NCI-H2107 (cell line): ENCODE results near the gene RFTN2.
"Not testable (repeated sequence)": the region's sequence is repeated elsewhere in the genome, so short reads cannot be mapped to it uniquely, and the experiment has no call there.

Source experiments
- DNase-seq: peaks from one replicate; lab custom pipeline; 2025; lab: John Stamatoyannopoulos, UW

The RFTN2 gene

GRCh38 chr2:197604117-197604860 lies 71.1 kb downstream of the RFTN2 start:
- no peak for DNase-seq

DNA sequence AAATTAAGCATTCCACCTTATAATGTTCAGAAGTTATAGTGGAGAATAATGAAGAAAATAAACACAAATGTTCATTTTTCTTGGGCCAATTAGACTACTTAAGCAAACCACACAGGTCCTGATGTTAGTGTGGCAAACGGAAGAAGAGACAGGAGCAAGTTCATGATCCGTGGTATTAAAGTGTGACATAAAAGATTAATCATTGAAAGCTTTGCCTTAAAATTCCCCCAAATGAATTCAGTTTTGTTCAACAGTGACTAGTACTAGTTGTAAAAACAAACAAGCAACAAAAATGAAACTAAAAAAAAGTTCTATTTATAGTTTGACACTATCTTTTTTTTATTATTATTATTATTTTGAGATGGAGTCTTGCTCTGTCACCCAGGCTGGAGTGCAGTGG lies 73.7 kb downstream of the RFTN2 start:
- no peak for DNase-seq

DNA sequence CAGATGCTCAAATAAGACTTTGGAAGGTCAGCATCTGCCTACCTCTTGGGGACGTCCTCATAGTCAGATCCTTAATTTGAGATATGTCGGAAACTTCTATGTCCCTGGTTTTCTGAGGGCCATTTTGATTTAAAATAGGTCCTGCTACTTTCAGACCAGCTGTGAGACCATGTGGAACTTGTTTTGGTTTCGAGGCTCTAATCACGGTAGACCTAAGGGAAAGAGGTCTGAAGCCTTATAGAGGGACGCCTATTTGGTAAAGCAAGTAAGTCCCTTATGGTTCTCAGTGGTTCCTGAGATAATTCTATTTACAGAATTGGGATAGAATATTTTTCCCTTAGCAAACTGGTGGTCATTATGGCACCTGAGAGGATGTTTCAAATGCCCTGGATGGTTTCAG lies 75.1 kb downstream of the RFTN2 start:
- no peak for DNase-seq

- peak; percentile 24 for DNase-seq
These were observed 76.0 kb downstream of the RFTN2 start for GRCh38 chr2:197599285-197599965.

- DNase-seq, result no peak
These were observed 76.9 kb downstream of the RFTN2 start for GRCh38 chr2:197598450-197598849.

DNA sequence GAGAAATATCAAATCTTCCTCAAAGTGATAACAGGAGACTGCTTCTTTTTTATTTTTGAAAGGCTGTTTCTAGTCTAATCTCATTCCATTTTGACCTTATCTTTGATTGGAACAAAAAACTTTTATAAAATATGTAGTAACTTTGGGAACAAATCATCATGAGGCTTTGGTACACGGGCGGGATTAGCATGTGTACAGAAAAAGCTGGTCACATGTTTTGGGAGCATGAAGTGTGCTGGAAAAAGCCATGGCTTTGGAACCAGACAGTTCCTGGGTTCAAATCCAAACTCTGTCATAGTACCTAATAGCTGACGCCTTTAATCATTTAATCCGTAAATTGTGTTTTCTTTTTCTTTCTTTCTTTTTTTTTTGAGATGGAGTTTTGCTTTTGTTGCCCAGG lies 78.2 kb downstream of the RFTN2 start:
- no peak for DNase-seq

- no peak for DNase-seq
These were observed 78.6 kb downstream of the RFTN2 start for GRCh38 chr2:197596766-197597165.

DNA sequence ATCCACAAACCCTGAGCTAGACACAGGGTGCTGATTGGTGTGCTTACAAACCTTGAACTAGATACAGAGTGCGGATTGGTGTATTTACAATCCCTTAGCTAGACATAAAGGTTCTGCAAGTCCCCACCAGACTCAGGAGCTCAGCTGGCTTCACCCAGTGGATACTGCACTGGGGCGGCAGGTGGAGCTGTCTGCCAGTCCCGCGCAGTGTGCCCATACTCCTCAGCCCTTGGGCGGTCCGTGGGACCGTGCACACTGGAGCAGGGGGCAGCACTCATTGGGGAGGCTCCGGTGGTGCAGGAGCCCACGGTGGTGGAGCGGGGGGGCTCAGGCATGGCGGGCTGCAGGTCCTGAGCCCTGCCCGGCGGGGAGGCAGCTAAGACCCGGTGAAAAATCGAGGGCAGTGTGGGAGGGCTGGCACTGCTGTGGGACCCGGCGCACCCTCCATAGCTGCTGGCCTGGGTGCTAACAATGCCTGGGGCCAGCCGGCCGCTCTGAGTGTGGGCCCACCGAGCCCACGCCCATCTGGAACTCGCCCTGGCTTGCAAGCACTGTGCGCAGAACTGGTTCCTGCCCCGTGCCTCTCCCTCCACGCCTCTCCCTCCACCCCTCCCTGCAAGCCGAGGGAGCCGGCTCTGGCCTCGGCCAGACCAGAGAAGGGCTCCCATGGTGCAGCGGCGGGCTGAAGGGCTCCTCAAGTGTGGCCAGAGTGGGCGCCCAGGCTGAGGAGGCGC lies 83.9 kb downstream of the RFTN2 start:
- no peak for DNase-seq

DNA sequence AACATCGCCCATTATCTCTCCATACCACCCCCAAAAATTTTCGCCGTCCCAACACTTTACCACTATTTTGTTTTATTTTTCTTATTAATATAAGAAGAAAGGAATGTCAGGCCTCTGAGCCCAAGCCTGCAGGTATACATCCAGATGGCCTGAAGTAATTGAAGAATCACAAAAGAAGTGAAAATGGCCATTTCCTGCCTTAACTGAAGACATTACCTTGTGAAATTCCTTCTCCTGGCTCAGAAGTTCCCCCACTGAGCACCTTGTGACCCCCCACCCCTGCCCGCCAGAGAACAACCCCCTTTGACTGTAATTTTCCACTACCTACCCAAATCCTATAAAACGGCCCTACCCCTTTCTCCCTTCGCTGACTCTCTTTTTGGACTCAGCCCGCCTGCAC lies 88.1 kb downstream of the RFTN2 start:
- not testable (repeated sequence) for DNase-seq

DNA sequence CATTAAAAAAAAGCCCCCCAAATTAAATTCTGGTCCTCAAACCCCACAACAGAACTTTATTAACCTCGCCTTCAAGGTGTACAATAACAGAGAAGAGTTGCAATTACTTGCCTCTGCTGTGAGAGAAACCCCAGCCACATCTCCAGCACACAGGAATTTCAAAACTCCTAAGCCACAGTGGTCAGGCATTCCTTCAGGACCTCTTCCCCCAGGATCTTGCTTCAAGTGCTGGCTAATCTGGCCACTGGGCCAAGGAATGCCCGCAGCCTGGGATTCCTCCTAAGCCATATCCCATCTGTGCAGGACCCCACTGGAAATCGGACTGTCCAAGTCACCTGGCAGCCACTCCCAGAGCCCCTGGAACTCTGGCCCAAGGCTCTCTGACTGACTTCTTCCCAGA lies 95.2 kb downstream of the RFTN2 start:
- not testable (repeated sequence) for DNase-seq

- DNase-seq, result not testable (repeated sequence)
These were observed 97.1 kb downstream of the RFTN2 start for GRCh38 chr2:197578294-197578693.

- no peak for DNase-seq
These were observed 97.9 kb downstream of the RFTN2 start for GRCh38 chr2:197577446-197577845.

GRCh38 chr2:197576631-197577030 lies 98.8 kb downstream of the RFTN2 start:
- no peak for DNase-seq

DNA sequence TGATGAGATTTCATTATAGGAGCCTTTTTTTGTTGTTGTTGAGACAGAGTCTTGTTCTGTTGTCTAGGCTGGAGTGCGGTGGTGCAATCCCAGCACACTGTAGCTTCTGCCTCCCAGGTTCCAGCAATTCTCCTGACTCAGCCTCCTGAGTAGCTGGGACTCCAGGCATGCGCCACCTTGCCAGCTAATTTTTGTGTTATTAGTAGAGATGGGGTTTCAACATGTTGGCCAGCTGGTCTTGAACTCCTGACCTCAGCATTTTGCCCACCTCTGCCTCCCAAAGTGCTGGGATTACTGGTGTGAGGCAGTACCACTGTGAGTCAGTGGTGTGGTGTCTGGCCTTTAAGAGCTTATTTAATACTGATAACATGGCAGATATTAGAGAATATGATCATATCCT lies 99.4 kb downstream of the RFTN2 start:
- no peak for DNase-seq

DNA sequence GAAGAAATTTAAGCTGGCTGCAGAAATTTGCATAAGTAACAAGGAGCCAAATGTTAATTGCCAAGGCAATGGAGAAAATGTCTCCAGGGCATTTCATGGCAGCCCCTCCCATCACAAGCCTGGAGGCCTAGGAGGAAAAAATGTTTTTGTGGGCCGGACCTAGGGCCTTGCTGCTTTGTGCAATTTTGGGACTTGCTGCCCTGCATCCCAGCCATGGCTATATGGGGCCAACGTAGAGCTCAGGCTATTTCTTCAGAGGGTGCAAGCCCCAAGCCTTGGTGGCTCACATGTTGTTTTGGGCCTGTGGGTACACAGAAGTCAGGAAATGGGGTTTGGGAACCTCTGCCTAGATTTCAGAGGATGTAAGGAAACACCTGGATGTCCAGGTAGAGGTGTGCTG lies 101.8 kb downstream of the RFTN2 start:
- no peak for DNase-seq

DNA sequence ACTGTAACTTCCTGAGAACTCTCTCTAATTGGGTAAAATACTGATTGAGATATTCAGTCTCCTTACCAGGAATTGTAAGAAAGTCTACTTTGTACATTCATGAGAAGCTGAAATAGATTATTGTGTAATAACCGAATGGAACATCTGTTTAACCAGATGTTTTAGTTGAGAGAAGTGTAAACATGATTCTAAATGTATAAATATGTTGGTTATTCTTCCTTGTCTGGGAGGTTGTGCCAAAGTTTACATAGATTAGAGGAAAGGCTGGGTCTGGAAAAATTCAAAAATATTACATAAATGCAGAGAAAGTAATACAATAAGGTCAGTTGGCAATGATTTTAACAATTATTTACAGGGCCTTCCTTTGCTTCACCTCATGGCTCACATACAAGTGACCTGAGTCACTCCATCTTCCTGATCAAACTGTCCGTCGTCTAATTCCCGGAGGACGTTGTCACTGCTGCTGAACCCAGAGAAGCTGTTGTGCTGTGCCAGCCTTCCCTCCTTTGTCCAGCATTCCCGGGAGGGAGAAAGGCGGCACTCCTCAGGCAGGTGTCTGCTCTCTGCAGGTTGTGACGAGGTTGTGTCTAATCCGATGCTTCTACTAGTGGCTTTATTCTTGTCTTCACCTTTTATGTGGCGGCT lies 103.6 kb downstream of the RFTN2 start:
- no peak for DNase-seq

DNA sequence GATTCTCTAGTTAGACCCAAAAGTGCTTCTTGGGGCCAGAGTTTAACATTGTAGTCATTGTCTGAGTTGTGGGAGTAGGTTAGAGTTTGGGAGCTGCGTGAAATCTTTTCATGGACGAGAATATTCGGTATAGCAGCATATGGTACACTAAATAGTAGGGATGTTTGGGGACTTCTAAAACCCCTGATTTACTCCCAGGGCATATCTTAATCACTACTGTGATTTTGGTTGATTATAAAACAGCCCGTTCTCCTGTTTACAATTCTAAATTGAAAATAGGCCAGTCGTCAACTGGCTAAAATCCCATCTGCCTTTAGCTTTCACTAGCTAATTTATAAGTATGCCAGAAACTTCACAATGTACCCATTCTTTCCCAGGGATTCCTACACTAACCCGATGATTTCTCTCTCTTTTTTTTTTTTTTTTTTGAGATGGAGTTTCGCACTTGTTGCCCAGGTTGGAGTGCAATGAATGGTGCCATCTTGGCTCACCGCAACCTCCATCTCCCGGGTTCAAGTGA lies 115.2 kb downstream of the RFTN2 start:
- no peak for DNase-seq

- DNase-seq, result no peak
These were observed 115.7 kb downstream of the RFTN2 start for GRCh38 chr2:197559681-197560080.

GRCh38 chr2:197558393-197558792 lies 117.0 kb downstream of the RFTN2 start:
- DNase-seq, result no peak

DNA sequence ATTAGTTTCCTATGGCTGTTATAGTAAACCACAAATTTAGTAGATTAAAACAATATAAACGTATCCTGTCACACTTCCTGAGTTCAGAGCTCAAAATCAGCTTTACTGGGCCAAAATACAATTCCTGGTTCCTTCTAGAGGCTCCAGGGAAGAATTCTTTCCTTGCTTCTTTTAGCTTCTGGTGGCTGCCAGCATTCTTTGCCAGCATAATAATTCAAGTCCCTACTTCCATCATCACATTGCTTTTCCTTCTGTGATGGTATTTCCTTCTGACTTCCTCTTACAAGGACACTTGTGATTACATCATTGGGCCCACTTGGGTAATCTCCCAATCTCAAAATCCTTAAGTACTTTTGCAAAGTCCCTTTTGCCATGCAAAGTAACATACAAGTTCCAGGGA lies 118.9 kb downstream of the RFTN2 start:
- DNase-seq, result no peak

GRCh38 chr2:197555467-197555866 lies 119.9 kb downstream of the RFTN2 start:
- no peak for DNase-seq

DNA sequence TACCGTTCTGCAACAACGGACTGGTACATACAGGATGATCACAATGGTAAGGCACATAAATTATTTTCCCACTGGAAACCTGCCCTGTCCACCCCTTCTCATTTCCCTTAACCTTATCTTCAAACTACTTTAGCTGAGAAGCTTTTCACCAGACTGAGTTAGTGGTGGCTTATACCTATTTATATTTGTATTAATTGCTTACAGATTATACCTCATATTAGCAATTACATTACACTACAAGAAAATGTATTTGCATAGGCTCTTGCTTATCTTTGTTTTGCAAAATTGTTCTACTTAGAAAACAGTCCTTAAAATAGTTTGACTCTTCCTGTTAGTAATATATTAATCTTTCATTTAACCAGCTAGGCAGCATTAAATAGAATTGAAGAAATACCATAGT lies 124.1 kb downstream of the RFTN2 start:
- DNase-seq, result not testable (repeated sequence)
